Measurements from ENCODE around the gene ASCC1. TPM values are rescaled to one million over a fixed set of nuclear protein-coding genes. Genes with fewer than 3 reads are reported as not detected.

Gene ASCC1
- total and polyA plus RNA-seq, 2 experiments from 2014 or later = 25.2 to 30.0 TPM

DNA sequence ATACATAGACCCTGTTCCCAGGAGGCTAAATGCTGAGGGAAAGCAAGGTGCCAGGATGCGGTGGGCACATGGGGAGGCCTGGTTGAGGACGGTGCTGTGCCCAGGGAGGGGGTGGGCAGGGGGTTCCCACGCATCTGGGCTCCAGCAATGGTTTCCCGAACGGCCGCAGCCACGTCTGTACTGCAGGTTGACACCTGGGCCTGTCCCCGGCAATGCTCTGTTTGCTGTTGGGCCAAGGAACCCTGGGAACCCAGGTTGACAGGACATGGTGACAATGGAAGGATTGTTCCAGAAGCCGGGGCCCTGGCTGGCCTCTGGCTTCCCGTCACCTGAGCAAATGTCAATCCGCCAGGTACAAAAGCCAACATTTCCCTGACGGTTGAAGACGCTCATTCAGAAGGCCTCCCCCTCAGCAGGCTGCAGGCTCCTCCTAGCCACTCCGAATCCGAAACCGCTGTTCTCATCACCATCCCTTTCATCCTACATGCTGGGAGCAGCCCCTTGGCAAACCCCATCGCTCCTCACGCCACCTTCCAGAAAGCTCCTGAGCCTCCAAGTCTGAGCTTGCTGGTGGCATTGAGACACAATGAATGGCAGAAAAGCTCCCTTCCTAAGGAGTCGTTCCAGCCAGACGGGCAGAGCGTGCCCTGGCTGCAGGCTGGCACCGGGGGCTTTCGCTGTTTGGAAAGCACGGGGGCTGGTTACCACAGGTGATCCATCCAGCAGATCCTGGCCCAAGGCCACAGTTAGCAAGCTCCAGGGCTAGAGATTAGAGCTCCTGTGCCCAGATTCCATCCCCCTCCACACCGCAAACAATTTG lies 158.9 kb downstream of the ASCC1 start:
- H3K27ac ChIP-seq = no peak overlapping the region
- no peak overlapping the region for H2AFZ ChIP-seq
- peaks cover 20% of the 10 kb centered on the region for H3K27me3 ChIP-seq (replicated peaks; ENCODE audit: insufficient read depth)
- H3K4me2 ChIP-seq (ENCODE audit: unreplicated experiment) = no peak overlapping the region
- no peak overlapping the region for H3K9ac ChIP-seq
- H3K9me2 ChIP-seq (ENCODE audit: insufficient read depth) = no peaks in the 10 kb centered on the region
- H4K20me1 ChIP-seq (ENCODE audit: insufficient read depth) = no peaks in the 10 kb centered on the region
- no peaks in the 10 kb centered on the region for H3K9me3 ChIP-seq (ENCODE audit: low read depth)
- no peaks in the 10 kb centered on the region for H3F3A ChIP-seq (ENCODE audit: insufficient read depth)
- no peaks in the 10 kb centered on the region for H3K36me3 ChIP-seq (ENCODE audit: low read depth)
- in situ Hi-C loops (cut with MboI) = no loop called here
- no peaks in the 10 kb centered on the region for H3K4me1 ChIP-seq (ENCODE audit: insufficient read depth)
- no peak for DNase-seq
- WGBS, 2 experiments (ENCODE audit: low coverage in 1 of 2, low lambda C conversion rate in 2 of 2, missing lambda C conversion rate in 2 of 2) = 75% methylated on average over 20 to 23 of the region's 25 CpGs
- TF ChIP-seq EZH2phosphoT487 (IDR thresholded peaks at IDR 0.05; ENCODE audit: insufficient read depth, low read depth) (no peak), EZH2 (IDR thresholded peaks at IDR 0.05; ENCODE audit: insufficient read depth, poor library complexity, severe bottlenecking) (no peak)
- no peak overlapping the region for H3K4me3 ChIP-seq
- H3K79me2 ChIP-seq (ENCODE audit: insufficient read depth) = no peaks in the 10 kb centered on the region

DNA sequence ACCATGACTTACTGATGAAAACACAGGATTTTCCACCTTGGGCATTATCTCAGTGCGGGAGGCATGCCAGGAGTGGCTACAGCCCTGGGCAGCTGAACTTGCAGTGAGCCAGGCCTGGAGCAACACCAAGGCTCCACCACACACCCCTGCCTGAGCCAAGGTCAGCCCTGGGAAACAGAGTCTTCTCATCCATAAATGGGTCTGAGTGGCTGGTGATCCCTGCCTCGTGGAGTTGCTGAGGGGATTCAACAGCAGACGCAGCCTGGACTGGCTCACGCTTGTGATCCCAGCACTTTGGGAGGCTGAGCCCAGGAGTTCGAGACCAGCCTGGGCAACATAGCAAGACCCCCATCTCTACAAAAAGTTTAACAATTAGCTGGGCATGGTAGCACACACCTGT lies 160.0 kb downstream of the ASCC1 start:
- 64 to 70% methylated on average over 5 of the region's 5 CpGs for WGBS, 2 experiments (ENCODE audit: low coverage in 1 of 2, low lambda C conversion rate in 2 of 2, missing lambda C conversion rate in 2 of 2)
- Histone ChIP-seq H3K36me3 (ENCODE audit: low read depth) (no peaks in the 10 kb centered on the region), H3K79me2 (ENCODE audit: insufficient read depth) (no peaks in the 10 kb centered on the region), H4K20me1 (ENCODE audit: insufficient read depth) (no peaks in the 10 kb centered on the region), H3K4me2 (ENCODE audit: unreplicated experiment) (no peak overlapping the region), H3K27ac (no peak overlapping the region), H3F3A (ENCODE audit: insufficient read depth) (no peaks in the 10 kb centered on the region), H2AFZ (no peak overlapping the region), H3K4me1 (ENCODE audit: insufficient read depth) (no peaks in the 10 kb centered on the region), H3K27me3 (replicated peaks; ENCODE audit: insufficient read depth) (peaks cover 20% of the 10 kb centered on the region), H3K4me3 (no peak overlapping the region), H3K9ac (no peak overlapping the region), H3K9me2 (ENCODE audit: insufficient read depth) (no peaks in the 10 kb centered on the region), H3K9me3 (ENCODE audit: low read depth) (no peaks in the 10 kb centered on the region)
- no peak for TF ChIP-seq EZH2phosphoT487 (IDR thresholded peaks at IDR 0.05; ENCODE audit: insufficient read depth, low read depth)
- TF ChIP-seq EZH2 (IDR thresholded peaks at IDR 0.05; ENCODE audit: insufficient read depth, poor library complexity, severe bottlenecking) = no peak
- in situ Hi-C loops (cut with MboI) = no loop called here
- no peak for DNase-seq

DNA sequence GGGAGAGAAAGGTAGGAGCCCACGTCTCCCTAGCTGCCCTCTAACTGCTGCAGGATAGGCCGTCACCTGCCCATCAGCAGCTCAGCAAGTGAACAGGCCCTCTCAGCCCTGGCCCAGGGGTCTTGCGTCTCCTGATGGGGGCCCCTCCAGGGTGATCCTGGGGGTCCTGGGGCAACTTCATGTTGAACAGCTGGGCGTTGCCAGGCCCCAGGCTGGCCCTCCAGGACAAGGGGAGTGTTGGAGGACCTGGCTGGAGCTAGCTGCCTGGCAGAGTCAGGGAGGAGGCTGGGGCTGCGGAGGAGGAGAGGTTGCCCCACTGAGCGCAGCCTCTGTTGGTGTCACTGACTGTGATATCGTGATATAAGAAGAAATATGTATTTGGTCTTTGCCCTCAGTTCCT lies 162.4 kb downstream of the ASCC1 start:
- no peaks in the 10 kb centered on the region for H3K9me3 ChIP-seq (ENCODE audit: low read depth)
- no peaks in the 10 kb centered on the region for H3K79me2 ChIP-seq (ENCODE audit: insufficient read depth)
- no peak overlapping the region for H2AFZ ChIP-seq
- no peaks in the 10 kb centered on the region for H4K20me1 ChIP-seq (ENCODE audit: insufficient read depth)
- in situ Hi-C loops (cut with MboI) = no loop called here
- peaks cover 8% of the 10 kb centered on the region; the same call in 1 of the 2 replicates for H3K27me3 ChIP-seq (replicated peaks; ENCODE audit: insufficient read depth)
- H3K36me3 ChIP-seq (ENCODE audit: low read depth) = no peaks in the 10 kb centered on the region
- 65 to 76% methylated on average over 7 of the region's 7 CpGs for WGBS, 2 experiments (ENCODE audit: low coverage in 1 of 2, low lambda C conversion rate in 2 of 2, missing lambda C conversion rate in 2 of 2)
- no peak overlapping the region for H3K27ac ChIP-seq
- H3K4me3 ChIP-seq = no peak overlapping the region
- no peak for TF ChIP-seq EZH2phosphoT487 (IDR thresholded peaks at IDR 0.05; ENCODE audit: insufficient read depth, low read depth)
- no peak for TF ChIP-seq EZH2 (IDR thresholded peaks at IDR 0.05; ENCODE audit: insufficient read depth, poor library complexity, severe bottlenecking)
- no peak overlapping the region for H3K9ac ChIP-seq
- H3K9me2 ChIP-seq (ENCODE audit: insufficient read depth) = no peaks in the 10 kb centered on the region
- no peaks in the 10 kb centered on the region for H3K4me1 ChIP-seq (ENCODE audit: insufficient read depth)
- DNase-seq = no peak
- no peak overlapping the region for H3K4me2 ChIP-seq (ENCODE audit: unreplicated experiment)
- no peaks in the 10 kb centered on the region for H3F3A ChIP-seq (ENCODE audit: insufficient read depth)

DNA sequence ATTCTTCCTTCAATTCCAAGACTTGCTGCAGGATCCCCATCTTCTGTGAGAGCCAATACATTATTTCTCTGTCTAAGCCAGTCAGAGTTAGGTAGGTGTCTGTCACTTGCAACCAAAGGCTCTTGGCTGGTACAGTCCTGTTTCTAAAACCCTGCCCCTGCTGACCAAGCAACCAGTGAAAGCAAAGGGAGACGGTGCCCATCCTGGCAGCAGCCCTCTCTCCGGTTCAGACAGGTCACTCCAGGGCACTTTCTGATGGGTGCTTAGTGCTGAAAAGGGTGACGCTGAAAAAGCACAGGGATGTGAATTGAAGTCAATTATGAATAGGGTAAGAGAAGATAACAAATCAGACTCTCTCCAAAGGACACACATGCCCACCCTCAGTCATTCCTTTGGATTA lies 165.2 kb downstream of the ASCC1 start:
- DNase-seq = no peak
- in situ Hi-C loops (cut with MboI) = no loop called here

More for the DNA sequence above, 165.2 kb downstream of the ASCC1 start:
- H3K4me1 ChIP-seq (ENCODE audit: insufficient read depth) = peaks cover 3% of the 10 kb centered on the region; the same call in 1 of the 2 replicates
- no peaks in the 10 kb centered on the region for H3F3A ChIP-seq (ENCODE audit: insufficient read depth)
- H3K4me2 ChIP-seq (ENCODE audit: unreplicated experiment) = no peak overlapping the region
- no peaks in the 10 kb centered on the region for H3K9me2 ChIP-seq (ENCODE audit: insufficient read depth)
- no peaks in the 10 kb centered on the region for H3K79me2 ChIP-seq (ENCODE audit: insufficient read depth)
- H3K27me3 ChIP-seq (replicated peaks; ENCODE audit: insufficient read depth) = no peaks in the 10 kb centered on the region; the same call in 1 of the 2 replicates
- WGBS, 2 experiments (ENCODE audit: low coverage in 1 of 2, low lambda C conversion rate in 2 of 2, missing lambda C conversion rate in 2 of 2) = 56 to 59% methylated on average over 3 of the region's 3 CpGs
- H3K4me3 ChIP-seq = no peak overlapping the region
- H2AFZ ChIP-seq = no peak overlapping the region
- H3K36me3 ChIP-seq (ENCODE audit: low read depth) = no peaks in the 10 kb centered on the region
- H4K20me1 ChIP-seq (ENCODE audit: insufficient read depth) = no peaks in the 10 kb centered on the region
- TF ChIP-seq EZH2 (IDR thresholded peaks at IDR 0.05; ENCODE audit: insufficient read depth, poor library complexity, severe bottlenecking) = no peak
- no peak for TF ChIP-seq EZH2phosphoT487 (IDR thresholded peaks at IDR 0.05; ENCODE audit: insufficient read depth, low read depth)
- no peak overlapping the region for H3K9ac ChIP-seq
- H3K27ac ChIP-seq = no peak overlapping the region
- H3K9me3 ChIP-seq (ENCODE audit: low read depth) = no peaks in the 10 kb centered on the region

All from GM23248 (cell line).